GM12878 (cell line): Measurements from ENCODE around the gene LAYN. TPM values are rescaled to one million over a fixed set of nuclear protein-coding genes. Genes with fewer than 3 reads are reported as not detected.

Experiments
- ATF7 ChIP-seq: fragments of 450-650 bp; IDR thresholded peaks from 2 replicates; pipeline ENCODE4 v1.6.1; 2016; ENCODE audit warnings: low read depth, mild to moderate bottlenecking
- E4F1 ChIP-seq: fragments of 450-650 bp; IDR thresholded peaks from 2 replicates; pipeline ENCODE4 v1.6.1; 2018; ENCODE audit warnings: borderline replicate concordance, mild to moderate bottlenecking; ENCODE audit not compliant: partially characterized antibody
- EZH2 ChIP-seq: IDR thresholded peaks from 2 replicates; pipeline ENCODE4 v1.6.1; 2012; ENCODE audit warnings: low read depth, mild to moderate bottlenecking, control low read depth, inconsistent platforms, low read length, borderline replicate concordance; ENCODE audit not compliant: control insufficient read depth
- HDAC2 ChIP-seq: fragments of 200-600 bp; sonication (generic); IDR thresholded peaks from 2 replicates; pipeline ENCODE4 v1.6.1; 2017
- HSF1 ChIP-seq: fragments of 150-350 bp; IDR thresholded peaks from 2 replicates; pipeline ENCODE4 v1.6.1; 2014; ENCODE audit warnings: mild to moderate bottlenecking, low read depth, low read length
- IKZF2 ChIP-seq, 2 experiments: fragments of 450-650 bp; IDR thresholded peaks; 2 replicates each; pipeline ENCODE4 v1.6.1; 2017; ENCODE audit warnings: mild to moderate bottlenecking in 2 of 2, moderate library complexity in 2 of 2
- IRF3 ChIP-seq: fragments of 450-650 bp; IDR thresholded peaks from 2 replicates; pipeline ENCODE4 v1.6.1; 2014; ENCODE audit warnings: mild to moderate bottlenecking
- IRF5 ChIP-seq: fragments of 450-650 bp; IDR thresholded peaks from 2 replicates; pipeline ENCODE4 v1.6.1; 2017; ENCODE audit warnings: borderline replicate concordance
- JUND ChIP-seq: IDR thresholded peaks from 2 replicates; pipeline ENCODE4 v1.6.1; 2012; ENCODE audit warnings: low read depth, mild to moderate bottlenecking, low read length, improper control_type of control experiment, moderate library complexity
- MEF2B ChIP-seq: fragments of 450-650 bp; IDR thresholded peaks from 2 replicates; pipeline ENCODE4 v1.6.1; 2018; ENCODE audit warnings: mild to moderate bottlenecking, moderate library complexity; ENCODE audit not compliant: partially characterized antibody, poor library complexity, severe bottlenecking
- POU2F2 ChIP-seq: IDR thresholded peaks from 3 replicates; pipeline ENCODE4 v1.6.1; 2011; ENCODE audit warnings: low read depth, mild to moderate bottlenecking, low read length, borderline replicate concordance
- RAD21 ChIP-seq: IDR thresholded peaks from 2 replicates; pipeline ENCODE4 v1.6.1; 2011; ENCODE audit warnings: mild to moderate bottlenecking, low read depth, low read length, moderate library complexity; ENCODE audit not compliant: insufficient read depth
- TCF7 ChIP-seq: IDR thresholded peaks from 2 replicates; pipeline ENCODE4 v1.6.1; 2014; ENCODE audit warnings: antibody characterized with exemption, borderline replicate concordance
- ZBED1 ChIP-seq: IDR thresholded peaks from 2 replicates; pipeline ENCODE4 v1.6.1; 2016; ENCODE audit warnings: borderline replicate concordance
- ZBTB4 ChIP-seq: fragments of 450-650 bp; formaldehyde crosslinking; IDR thresholded peaks from 2 replicates; pipeline ENCODE4 v1.4.0; 2022; ENCODE audit warnings: mild to moderate bottlenecking, moderate library complexity
- ZNF384 ChIP-seq: IDR thresholded peaks from 2 replicates; pipeline ENCODE4 v1.6.1; 2012; ENCODE audit warnings: low read depth, mild to moderate bottlenecking, low read length, improper control_type of control experiment, borderline replicate concordance
- ZNF622 ChIP-seq: fragments of 450-650 bp; IDR thresholded peaks from 2 replicates; pipeline ENCODE4 v1.6.1; 2017; ENCODE audit warnings: mild to moderate bottlenecking, inconsistent platforms
- polyA plus RNA-seq, 11 experiments: library from polyadenylated mRNA; depleted of rRNA in 4 of 11; unstranded in 6 of 11; stranded (reverse) in 5 of 11; fragments of >200 nt; fragmentation: Nextera tagmentation in 4 of 11; fragmentation: Illumina TruSeq in 1 of 11; extraction: Ambion mirVana in 4 of 11; extraction: Trizol in 1 of 11; gene quantifications; 1 replicate in 1 of 11; 2 replicates in 10 of 11; pipeline versions ENCODE4 v1.2.1 to v1.2.3, GENCODE V29; 2011 to 2016; ENCODE audit warnings: inconsistent platforms in 2 of 11, missing spikeins in 2 of 11, low read depth in 1 of 11
- total RNA-seq, 4 experiments: library from RNA; depleted of rRNA in 3 of 4; stranded (reverse); fragments of >200 nt in 3 of 4; fragmentation: Illumina TruSeq in 1 of 4; extraction: Trizol in 1 of 4; gene quantifications; 2 replicates each; pipeline versions ENCODE4 v1.2.1 to v1.2.3, GENCODE V29; 2013 to 2021

LAYN gene
- total and polyA plus RNA-seq, 10 of the 15 experiments (the other 5 are each of a cell fraction or from before 2014, with no cell fraction given) = 0.06 to 0.14 (median 0.10) TPM; not detected in 7

GRCh38 chr11:111565114-111565720, 24.7 kb downstream of the LAYN start (continued):
- no peak for TF ChIP-seq ATF7
- no peak for TF ChIP-seq ZNF622
- no peak for TF ChIP-seq IRF5
- TF ChIP-seq TCF7 = no peak
- no peak for TF ChIP-seq IKZF2 (IDR thresholded peaks at IDR 0.05)
- TF ChIP-seq POU2F2 = no peak
- TF ChIP-seq ZBTB4 (CRISPR knock-in tag) = no peak
- TF ChIP-seq MEF2B = no peak
- no peak for TF ChIP-seq ZNF384
- TF ChIP-seq IRF3 = no peak
- peak; percentile 89 for TF ChIP-seq RAD21
- no peak for TF ChIP-seq HSF1
- no peak for TF ChIP-seq JUND
- no peak for TF ChIP-seq ZBED1
- no peak for TF ChIP-seq HDAC2
- no peak for TF ChIP-seq EZH2
- TF ChIP-seq E4F1 = no peak
